Measurements from ENCODE around the gene WDR7. TPM values are rescaled to one million over a fixed set of nuclear protein-coding genes. Genes with fewer than 3 reads are reported as not detected.

WDR7 gene
- total RNA-seq (2012; rRNA removed): 18.6 and 23.3 TPM in 2 replicates
- polyA plus RNA-seq (2012; rRNA removed): 3.7 and 8.2 TPM in 2 replicates
- polyA plus RNA-seq (2012; cell fraction: cytosol; rRNA removed): 1.4 and 1.9 TPM in 2 replicates
- 2.3 and 3.7 TPM in 2 replicates for polyA plus RNA-seq (2012; cell fraction: nucleus; rRNA removed; ENCODE audit: low replicate concordance)
- Bru-seq, nascent RNA: percentile 66 among the genes with signal in this experiment
- percentile 47 among the genes with signal in this experiment for BruChase-seq, experiment 1, labeled RNA remaining after a 6-hour chase
- BruChase-seq, experiment 2, labeled RNA remaining after a 2-hour chase: percentile 52 among the genes with signal in this experiment
- long read RNA-seq, full-length matches to known transcripts: 1 of 11 reads
- long read RNA-seq, partial matches to known transcripts: 9 of 11 reads
- long read RNA-seq, other reads (novel, unspliced or antisense): 1 of 11 reads

- ATAC-seq (ENCODE audit: low read depth) (peak; percentile 100), DNase-seq (peak; percentile 98)
- Histone ChIP-seq H4K5ac (ENCODE audit: low read depth, low read length) (peak within 1 kb of the TSS; percentile 94), H3K9me3 (ENCODE audit: control insufficient read depth, insufficient read depth, low read length) (no peaks in the 10 kb centered on the region), H3K56ac (ENCODE audit: extremely low read depth, insufficient read depth, low read length) (peak within 1 kb of the TSS; percentile 35), H4K91ac (ENCODE audit: insufficient read depth, low read depth, low read length) (peak within 1 kb of the TSS; percentile 63; the same call in 1 of the 2 replicates), H3K27ac (ENCODE audit: insufficient read depth, low read length) (peak within 1 kb of the TSS; percentile 75), H3K9me1 (ENCODE audit: insufficient read depth, low read length) (peaks cover 4% of the 10 kb centered on the region), H3K79me1 (ENCODE audit: low read depth in 1 of 2, low read length in 2 of 2) (peaks cover 8 to 20% of the 10 kb centered on the region in 2 experiments; a peak in 3 of 4 replicates), H3K4me2 (ENCODE audit: low read depth, low read length) (peak within 1 kb of the TSS; percentile 97), H3K14ac (replicated peaks; ENCODE audit: low read depth, low read length) (peak within 1 kb of the TSS; percentile 66), H4K20me1 (ENCODE audit: insufficient read depth, low read length) (no peaks in the 10 kb centered on the region), H3K4ac (ENCODE audit: low read depth, low read length) (peak within 1 kb of the TSS; percentile 73), H2BK15ac (ENCODE audit: low read depth, low read length) (no peak within 1 kb of the TSS), H3K27me3 (ENCODE audit: control insufficient read depth, insufficient read depth, low read length) (no peaks in the 10 kb centered on the region), H2AFZ (replicated peaks; ENCODE audit: low read length, poor library complexity) (peak within 1 kb of the TSS; percentile 97), H2AK5ac (ENCODE audit: low read depth, low read length) (no peak within 1 kb of the TSS; the same call in none of the 2 replicates), H3K4me3 (ENCODE audit: insufficient read depth, low read depth, low read length) (peak within 1 kb of the TSS; percentile 81), H3K18ac (ENCODE audit: low read depth, low read length) (peak within 1 kb of the TSS; percentile 49; the same call in 1 of the 2 replicates), H3K23ac (ENCODE audit: low read depth, low read length) (peak within 1 kb of the TSS; percentile 44; the same call in 1 of the 2 replicates), H2BK5ac (ENCODE audit: low read depth, low read length, poor library complexity, severe bottlenecking) (peak within 1 kb of the TSS; percentile 71), H2AK9ac (replicated peaks; ENCODE audit: low read depth, low read length, poor library complexity) (peak within 1 kb of the TSS; percentile 65), H2BK120ac (ENCODE audit: low read depth, low read length) (peak within 1 kb of the TSS; percentile 44), H3K4me1 (ENCODE audit: control insufficient read depth, insufficient read depth, low read length) (peaks cover 3% of the 10 kb centered on the region; the same call in 1 of the 2 replicates), H3K36me3 (ENCODE audit: control insufficient read depth, insufficient read depth, low read length) (no peaks in the 10 kb centered on the region), H2BK20ac (ENCODE audit: low read depth, low read length) (peak within 1 kb of the TSS; percentile 18; the same call in 1 of the 2 replicates), H4K8ac (ENCODE audit: low read depth in 2 of 2, low read length in 2 of 2) (peak within 1 kb of the TSS; percentile 35 to 92), H3K9ac (ENCODE audit: low read depth, low read length) (peak within 1 kb of the TSS; percentile 80)
- intact Hi-C loops (cut with micrococcal nuclease): no loop called here
- ChIA-PET POLR2A (ENCODE audit: unreplicated experiment) (interaction anchor here (0.5 to 1.1 kb wide), 3 partner anchors 10 to 65 kb away, joined by 3 to 5 read pairs (median 4); no protein-coding TSS in a partner anchor), CTCF (interaction anchor here (0.6 kb wide), 1 partner anchor 28 kb away, joined by 4 read pairs; no protein-coding TSS in a partner anchor)
- no TSS peak for BruUV-seq (replicated peaks)
- WGBS, 2 experiments (ENCODE audit: extremely low coverage in 2 of 2, insufficient read length in 1 of 2): 0% methylated on average over 9 of the region's 47 CpGs; no CpG with 5 or more reads in 1 of the 2 experiments
- in situ Hi-C loops (cut with MboI; ENCODE audit: low sequenced_read_pairs): no loop called here
- dilution Hi-C loops (cut with HindIII; ENCODE audit: low sequenced_read_pairs, unreplicated experiment): no loop called here
- TF ChIP-seq, protein P1, sequence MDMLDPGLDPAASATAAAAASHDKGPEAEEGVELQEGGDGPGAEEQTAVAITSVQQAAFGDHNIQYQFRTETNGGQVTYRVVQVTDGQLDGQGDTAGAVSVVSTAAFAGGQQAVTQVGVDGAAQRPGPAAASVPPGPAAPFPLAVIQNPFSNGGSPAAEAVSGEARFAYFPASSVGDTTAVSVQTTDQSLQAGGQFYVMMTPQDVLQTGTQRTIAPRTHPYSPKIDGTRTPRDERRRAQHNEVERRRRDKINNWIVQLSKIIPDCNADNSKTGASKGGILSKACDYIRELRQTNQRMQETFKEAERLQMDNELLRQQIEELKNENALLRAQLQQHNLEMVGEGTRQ (IDR thresholded peaks at IDR 0.05; ENCODE audit: low read depth, low read length): peak; percentile 53
- TF ChIP-seq POLR2A (IDR thresholded peaks at IDR 0.05; ENCODE audit: low read depth, low read length): no peak; the same call in 1 of the 2 replicates
- peak; percentile 87 for TF ChIP-seq RCOR1 (IDR thresholded peaks at IDR 0.05; ENCODE audit: insufficient replicate concordance, low read length)
- peak; percentile 99 for TF ChIP-seq CEBPB (IDR thresholded peaks at IDR 0.05; ENCODE audit: low read depth, low read length)
- TF ChIP-seq NFE2L2 (IDR thresholded peaks at IDR 0.05; ENCODE audit: low read depth, low read length): no peak
- no peak for TF ChIP-seq CTCF (conservative IDR thresholded peaks at IDR 0.05; ENCODE audit: low read depth, low read length)
- TF ChIP-seq SMC3 (IDR thresholded peaks at IDR 0.05; ENCODE audit: low read depth, low read length): no peak
- TF ChIP-seq MXI1 (IDR thresholded peaks at IDR 0.05; ENCODE audit: borderline replicate concordance, low read depth, low read length): 0 out of 2 replicates have a peak, but pooled peaks have one; percentile 30
- no peak for TF ChIP-seq ELK1 (IDR thresholded peaks at IDR 0.05; ENCODE audit: borderline replicate concordance, low read depth, low read length)
- TF ChIP-seq FOS (IDR thresholded peaks at IDR 0.05; ENCODE audit: low read depth, low read length): no peak
Measured at GRCh38 chr18:56650944-56651770, at the start of gene WDR7. Gene WDR7 (plus strand): TSS chr18:56651359. CDS start chr18:56672516, 21,157 bp downstream.
